Stimulated activated naive CD8-positive, alpha-beta T cell treated with anti-CD3 and anti-CD28 coated beads, Interleukin-15, Interleukin-2, amounts not matched to agents 100 ng/mL and 50 ng/mL, for 24 hours (primary cell): Measurements from ENCODE around the gene APOBR.
"Not testable (repeated sequence)": the region's sequence is repeated elsewhere in the genome, so short reads cannot be mapped to it uniquely, and the experiment has no call there.

ENCODE experiments used
- H3K27ac Mint-ChIP-seq: one replicate; pipeline ENCODE4 v1.8.0; 2021; ENCODE audit warnings: mild to moderate bottlenecking, mixed read lengths
- H3K27me3 Mint-ChIP-seq: one replicate; pipeline ENCODE4 v1.8.0; 2021; ENCODE audit warnings: mixed read lengths
- H3K36me3 Mint-ChIP-seq: one replicate; pipeline ENCODE4 v1.8.0; 2021; ENCODE audit warnings: low read depth, mixed read lengths
- H3K4me1 Mint-ChIP-seq: one replicate; pipeline ENCODE4 v1.8.0; 2021; ENCODE audit warnings: low read depth, mixed read lengths
- H3K4me3 Mint-ChIP-seq: one replicate; pipeline ENCODE4 v1.8.0; 2021; ENCODE audit warnings: mild to moderate bottlenecking, mixed read lengths
- H3K9me3 Mint-ChIP-seq: one replicate; pipeline ENCODE4 v1.8.0; 2021; ENCODE audit warnings: mixed read lengths

The APOBR gene, protein sequence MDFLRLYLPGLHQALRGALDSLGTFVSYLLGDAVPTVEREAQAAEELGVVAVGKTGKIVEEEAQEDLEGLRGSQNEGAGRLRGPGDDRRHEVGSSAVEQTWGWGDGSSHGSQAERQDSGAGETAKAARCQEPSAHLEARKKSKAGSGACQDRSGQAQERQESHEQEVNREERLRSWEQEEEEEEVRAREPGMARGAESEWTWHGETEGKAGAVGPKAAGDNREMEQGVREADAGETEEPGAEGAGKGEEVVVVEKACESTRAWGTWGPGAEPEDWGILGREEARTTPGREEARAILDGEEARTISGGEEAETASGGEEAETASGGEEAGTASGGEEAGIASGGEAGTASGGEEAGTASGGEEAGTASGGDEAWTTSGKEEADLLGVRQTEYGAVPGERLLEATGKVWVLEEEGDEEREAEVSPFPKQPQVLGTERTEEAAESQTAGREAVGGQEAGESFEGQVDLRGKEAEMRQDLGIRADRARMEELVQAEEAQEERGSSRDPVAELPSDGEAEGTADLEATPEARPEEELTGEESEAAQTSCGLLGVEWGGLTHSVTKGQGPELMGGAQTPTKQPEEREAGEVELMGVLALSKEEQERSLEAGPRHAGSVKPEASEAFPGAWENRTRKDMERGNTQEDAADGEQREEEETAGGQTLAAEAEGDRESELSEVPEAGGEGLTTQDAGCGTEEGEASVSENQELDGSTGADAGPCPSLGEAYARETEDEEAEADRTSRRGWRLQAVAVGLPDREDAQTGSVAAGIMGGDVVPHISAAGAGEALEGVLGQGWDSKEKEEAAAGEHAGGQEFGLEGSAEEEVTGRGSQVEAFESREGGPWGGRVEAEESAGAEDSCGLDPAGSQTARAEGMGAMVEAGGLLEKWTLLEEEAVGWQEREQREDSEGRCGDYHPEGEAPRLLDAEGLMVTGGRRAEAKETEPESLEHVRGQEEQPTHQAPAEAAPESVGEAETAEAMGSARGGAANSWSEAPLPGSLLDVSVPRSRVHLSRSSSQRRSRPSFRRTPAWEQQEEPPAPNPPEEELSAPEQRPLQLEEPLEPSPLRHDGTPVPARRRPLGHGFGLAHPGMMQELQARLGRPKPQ

DNA sequence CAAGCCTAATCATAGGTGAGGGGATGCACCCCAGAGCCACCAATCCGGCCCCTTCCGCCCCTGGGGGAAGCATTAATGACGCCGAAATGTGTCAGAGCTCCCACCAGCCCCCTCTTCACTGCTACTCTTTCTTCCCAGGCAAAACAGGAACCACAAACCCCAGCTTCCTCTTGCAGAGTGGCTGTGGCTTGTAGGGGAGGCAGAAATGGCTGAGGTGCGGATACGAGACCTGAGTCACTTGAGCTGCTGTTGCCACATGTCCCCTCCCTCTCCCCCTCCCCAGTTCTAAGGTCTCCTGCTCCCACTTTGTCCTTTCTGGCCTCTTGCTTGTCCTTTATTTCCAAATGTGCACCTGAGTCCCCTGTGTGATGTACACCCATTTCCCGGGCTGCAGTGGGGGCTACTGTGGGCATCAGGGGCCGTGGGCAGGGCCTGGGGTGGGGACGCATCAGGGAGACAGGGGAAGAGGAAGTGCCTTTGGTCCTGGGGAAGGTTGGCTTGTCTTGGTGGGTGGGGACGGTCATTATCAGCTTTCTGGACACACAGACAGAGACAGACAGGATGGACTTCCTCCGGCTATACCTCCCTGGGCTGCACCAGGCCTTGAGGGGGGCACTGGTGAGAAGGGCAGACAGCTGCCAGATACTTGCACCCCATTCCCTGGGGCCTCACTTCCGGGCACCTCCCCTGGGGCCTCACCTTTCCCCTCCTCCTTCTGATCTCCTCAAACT lies at the start of gene APOBR:
Gene APOBR (plus strand): TSS at position 523 of the 731 bp plus-strand sequence. CDS start 39 bp downstream, at position 562.
- H3K27ac Mint-ChIP-seq: peak within 1 kb of the TSS; percentile 97
- peaks cover 56% of the 10 kb centered on the region for H3K4me1 Mint-ChIP-seq
- peaks cover 2% of the 10 kb centered on the region for H3K36me3 Mint-ChIP-seq
- H3K9me3 Mint-ChIP-seq: no peaks in the 10 kb centered on the region
- H3K27me3 Mint-ChIP-seq: no peaks in the 10 kb centered on the region
- peak within 1 kb of the TSS; percentile 90 for H3K4me3 Mint-ChIP-seq

DNA sequence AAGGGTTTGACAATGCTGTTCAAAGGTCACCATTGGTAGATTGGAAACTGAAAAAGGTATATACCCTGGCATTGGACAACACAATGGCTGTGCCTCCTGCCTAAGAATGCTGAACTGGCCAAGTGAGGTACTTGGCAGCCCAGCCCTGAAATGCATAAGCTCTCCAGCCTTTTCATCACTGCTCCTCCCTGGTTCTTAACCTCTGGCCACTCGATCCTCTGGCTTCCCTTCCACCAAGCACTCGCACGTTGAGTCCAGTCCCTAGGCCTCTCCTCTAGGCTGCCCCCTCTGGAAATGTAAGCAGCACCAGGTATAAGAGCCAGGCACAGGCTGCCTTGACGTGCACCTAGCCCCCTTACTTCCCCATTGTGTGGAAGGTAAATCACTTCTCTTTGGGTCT lies 48.1 kb upstream of the APOBR start:
- H3K9me3 Mint-ChIP-seq, H3K27me3 Mint-ChIP-seq, H3K27ac Mint-ChIP-seq, H3K4me3 Mint-ChIP-seq, H3K36me3 Mint-ChIP-seq, H3K4me1 Mint-ChIP-seq: not testable (repeated sequence)

DNA sequence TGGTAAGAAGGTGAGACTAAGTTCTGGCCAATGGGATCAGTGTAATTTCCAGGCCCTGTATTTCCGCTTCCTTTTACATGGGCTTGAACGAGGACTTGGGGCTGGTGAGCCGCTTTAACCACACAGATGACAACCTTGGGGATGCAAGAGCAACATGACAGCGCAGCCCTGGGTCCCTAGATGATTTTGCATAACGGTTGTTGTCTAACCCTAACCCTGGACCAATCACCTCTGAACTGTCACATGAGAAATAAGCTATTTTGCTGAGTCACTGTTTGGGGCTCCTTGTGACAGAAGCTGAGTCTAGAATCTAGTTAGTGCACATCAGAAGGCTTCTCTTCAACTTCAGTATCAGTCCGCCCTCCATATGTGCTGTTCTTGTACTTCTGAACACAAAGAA lies 47.4 kb upstream of the APOBR start:
- not testable (repeated sequence) for H3K4me1 Mint-ChIP-seq, H3K27ac Mint-ChIP-seq, H3K9me3 Mint-ChIP-seq, H3K36me3 Mint-ChIP-seq, H3K4me3 Mint-ChIP-seq, H3K27me3 Mint-ChIP-seq

DNA sequence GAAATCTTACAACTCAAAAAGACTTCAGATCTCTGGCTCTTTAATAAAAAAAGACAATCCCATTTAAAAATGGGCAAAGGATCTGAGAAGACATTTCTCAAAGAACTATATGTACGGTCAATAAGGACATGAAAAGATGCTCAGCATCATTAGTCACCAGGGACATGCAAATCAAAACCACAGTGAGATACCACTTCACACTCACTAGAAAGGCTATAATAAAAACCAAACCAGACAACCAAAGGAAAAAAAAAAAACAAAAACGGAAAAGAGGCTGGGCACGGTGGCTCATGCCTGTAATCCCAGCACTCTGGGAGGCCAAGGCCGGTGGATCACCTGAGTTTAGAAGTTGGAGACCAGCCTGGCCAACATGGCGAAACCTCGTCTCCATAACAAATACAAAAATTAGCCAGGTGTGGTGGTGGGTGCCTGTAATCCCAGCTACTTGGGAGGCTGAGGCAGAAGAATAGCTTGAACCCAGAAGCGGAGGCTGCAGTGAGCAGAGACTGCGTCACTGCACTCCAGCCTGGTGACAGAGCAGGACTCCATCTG lies 20.7 kb upstream of the APOBR start:
- H3K4me1 Mint-ChIP-seq: peaks cover 14% of the 10 kb centered on the region
- no peaks in the 10 kb centered on the region for H3K9me3 Mint-ChIP-seq
- peaks cover 45% of the 10 kb centered on the region for H3K36me3 Mint-ChIP-seq
- H3K27ac Mint-ChIP-seq: peak overlapping the region; percentile 52
- no peak overlapping the region for H3K4me3 Mint-ChIP-seq
- no peaks in the 10 kb centered on the region for H3K27me3 Mint-ChIP-seq

DNA sequence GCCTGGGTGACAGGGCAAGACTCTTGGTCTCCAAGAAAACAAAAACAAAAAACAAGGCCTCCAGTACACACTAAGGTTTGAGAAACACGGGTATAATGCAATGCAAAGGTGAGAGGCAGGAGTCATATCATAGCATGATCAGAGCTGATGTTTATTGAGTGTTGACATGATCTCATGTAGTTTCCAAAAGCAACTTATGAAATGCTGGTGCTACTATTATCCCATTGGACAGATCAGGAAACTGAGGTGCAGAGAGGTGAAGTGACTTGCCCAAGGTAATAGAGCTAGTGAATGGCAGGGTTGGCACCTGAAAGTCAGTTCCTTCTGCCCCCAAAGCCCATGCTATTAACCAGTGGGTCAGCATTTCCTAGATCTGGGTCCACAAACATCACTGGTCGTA lies 19.2 kb upstream of the APOBR start:
- H3K4me1 Mint-ChIP-seq: peaks cover 14% of the 10 kb centered on the region

DNA sequence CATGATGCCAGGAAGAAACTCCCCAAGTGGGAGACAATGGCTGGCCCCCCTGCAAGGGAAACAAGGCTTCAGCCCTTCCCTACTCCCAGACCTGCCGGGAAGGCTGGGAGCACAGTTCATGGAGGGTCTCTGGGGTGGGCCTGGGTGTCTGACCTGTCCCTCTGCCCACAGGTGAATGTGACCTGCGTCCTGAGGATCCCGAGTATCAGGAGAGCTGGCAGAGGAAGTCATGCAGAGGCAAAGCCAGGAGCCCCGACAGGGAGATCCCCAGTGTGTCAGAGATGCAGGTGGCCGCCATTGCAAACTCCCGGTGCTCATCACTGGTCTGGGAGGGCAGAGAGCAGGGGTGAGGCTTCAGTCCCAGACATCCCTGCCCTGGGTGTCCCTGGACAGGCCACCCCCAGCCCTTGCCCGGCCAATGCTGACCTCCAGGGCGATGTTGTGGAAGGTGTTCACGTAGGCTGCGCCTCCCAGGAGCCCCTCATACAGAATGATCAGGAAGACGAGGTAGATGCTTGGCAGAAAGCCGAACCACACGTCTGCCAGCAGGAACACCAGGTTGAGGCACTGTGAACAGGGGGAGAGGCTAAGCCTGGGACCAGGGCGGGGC lies 17.0 kb upstream of the APOBR start:
- Mint-ChIP-seq H3K36me3 (peaks cover 45% of the 10 kb centered on the region), H3K9me3 (no peaks in the 10 kb centered on the region), H3K4me1 (peaks cover 14% of the 10 kb centered on the region), H3K27me3 (no peaks in the 10 kb centered on the region), H3K4me3 (no peak overlapping the region), H3K27ac (no peak overlapping the region)

More for the DNA sequence above, 19.2 kb upstream of the APOBR start:
- peaks cover 48% of the 10 kb centered on the region for H3K36me3 Mint-ChIP-seq
- H3K27ac Mint-ChIP-seq: no peak overlapping the region
- H3K27me3 Mint-ChIP-seq: no peaks in the 10 kb centered on the region
- no peak overlapping the region for H3K4me3 Mint-ChIP-seq
- no peaks in the 10 kb centered on the region for H3K9me3 Mint-ChIP-seq

DNA sequence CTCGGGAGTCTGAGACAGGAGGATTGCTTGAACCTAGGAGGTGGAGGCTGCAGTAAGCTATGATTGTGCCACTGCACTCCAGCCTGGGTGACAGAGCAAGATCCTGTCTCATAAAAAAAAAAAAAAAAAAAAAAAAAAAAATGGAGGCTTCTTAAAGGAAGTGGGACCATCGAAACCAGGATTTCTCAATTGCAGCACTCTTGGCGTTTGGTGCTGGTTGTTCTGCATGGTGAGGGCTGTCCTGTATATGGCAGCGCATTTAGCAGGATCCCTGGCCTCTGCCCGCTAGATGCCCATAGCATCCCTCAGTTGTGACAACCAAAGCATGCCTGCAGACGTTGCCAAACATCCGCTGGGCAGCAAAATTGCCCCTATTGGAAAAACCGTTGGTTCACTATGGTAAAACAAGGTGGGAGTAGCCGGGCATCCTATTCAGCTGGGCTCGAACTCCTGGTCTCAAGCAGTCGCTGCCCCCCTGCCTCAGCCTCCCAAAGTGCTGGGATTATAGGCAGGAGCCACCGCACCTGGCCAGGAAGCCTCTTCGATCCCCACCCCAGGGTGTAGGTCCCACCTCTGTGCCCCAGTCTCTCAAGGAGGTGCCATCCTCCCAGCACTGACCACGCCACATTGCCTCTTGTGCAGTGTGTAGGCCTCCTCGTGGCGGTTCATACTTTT lies 15.8 kb upstream of the APOBR start:
- Mint-ChIP-seq H3K27ac (no peak overlapping the region), H3K36me3 (peaks cover 43% of the 10 kb centered on the region), H3K27me3 (no peaks in the 10 kb centered on the region), H3K4me1 (peaks cover 7% of the 10 kb centered on the region), H3K4me3 (no peak overlapping the region), H3K9me3 (no peaks in the 10 kb centered on the region)

DNA sequence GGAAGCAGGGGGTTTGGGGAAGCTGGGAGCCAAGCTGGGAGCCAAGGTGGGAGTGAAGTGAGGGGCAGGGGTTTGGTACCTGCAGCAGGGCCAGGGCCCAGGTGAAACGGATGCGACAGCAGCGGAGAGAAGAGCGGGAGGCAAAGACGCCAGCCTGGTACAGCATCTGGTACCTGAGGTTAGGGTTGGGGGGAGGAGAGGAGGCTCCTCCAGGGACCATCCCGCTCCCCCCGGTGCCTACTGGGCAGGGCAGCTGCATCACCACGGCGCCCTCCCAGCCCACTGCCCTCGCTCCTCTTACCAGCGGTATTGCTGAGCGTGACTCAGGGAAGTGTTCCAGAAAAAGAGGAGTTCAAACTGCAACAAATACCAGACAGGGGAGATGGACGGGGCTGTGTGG lies 12.4 kb upstream of the APOBR start:
- Mint-ChIP-seq H3K36me3 (peaks cover 17% of the 10 kb centered on the region), H3K27me3 (no peaks in the 10 kb centered on the region), H3K27ac (no peak overlapping the region), H3K9me3 (no peaks in the 10 kb centered on the region), H3K4me1 (no peaks in the 10 kb centered on the region), H3K4me3 (no peak overlapping the region)

DNA sequence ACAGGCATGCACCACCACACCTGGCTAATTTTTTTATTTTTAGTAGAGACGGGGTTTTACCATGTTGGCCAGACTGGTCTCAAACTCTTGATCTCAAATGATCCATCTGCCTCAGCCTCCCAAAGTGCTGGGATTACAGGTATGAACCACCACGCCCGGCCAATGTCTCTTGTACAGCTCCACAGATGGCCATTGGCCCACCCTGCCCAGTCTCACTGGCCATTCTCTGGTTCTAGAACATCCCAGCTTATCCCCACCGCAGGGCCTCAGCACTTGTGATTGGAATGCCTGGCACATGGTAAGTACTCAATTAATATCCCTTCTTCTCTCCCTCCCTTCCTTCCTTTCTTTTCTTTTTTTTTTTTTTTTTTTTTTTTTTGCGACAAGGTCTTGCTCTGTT lies 11.1 kb upstream of the APOBR start:
- not testable (repeated sequence) for H3K9me3 Mint-ChIP-seq, H3K27ac Mint-ChIP-seq, H3K4me1 Mint-ChIP-seq, H3K27me3 Mint-ChIP-seq, H3K4me3 Mint-ChIP-seq
- peaks cover 19% of the 10 kb centered on the region for H3K36me3 Mint-ChIP-seq

DNA sequence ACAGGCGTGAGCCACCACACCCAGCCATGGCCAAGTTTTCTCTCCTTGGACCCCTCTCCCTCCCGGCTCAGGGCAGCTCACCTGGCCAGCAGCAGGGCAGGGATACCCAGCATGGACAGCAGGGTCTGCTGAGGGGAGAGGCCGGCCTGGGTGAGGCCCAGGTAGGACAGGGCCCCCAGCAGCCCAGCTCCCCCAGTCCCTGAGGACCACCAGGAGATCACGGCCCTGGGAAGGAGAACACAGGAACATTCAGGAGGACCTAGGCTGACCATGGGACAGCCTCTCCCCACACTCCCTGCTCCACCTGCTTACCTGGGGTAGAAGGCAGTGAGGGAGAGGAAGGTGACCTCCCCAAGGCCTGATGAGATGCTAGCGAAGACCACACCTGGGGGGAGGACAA lies 8.2 kb upstream of the APOBR start:
- Mint-ChIP-seq H3K36me3 (peaks cover 27% of the 10 kb centered on the region), H3K27me3 (no peaks in the 10 kb centered on the region), H3K9me3 (no peaks in the 10 kb centered on the region), H3K27ac (no peak overlapping the region), H3K4me3 (no peak overlapping the region), H3K4me1 (peaks cover 19% of the 10 kb centered on the region)

DNA sequence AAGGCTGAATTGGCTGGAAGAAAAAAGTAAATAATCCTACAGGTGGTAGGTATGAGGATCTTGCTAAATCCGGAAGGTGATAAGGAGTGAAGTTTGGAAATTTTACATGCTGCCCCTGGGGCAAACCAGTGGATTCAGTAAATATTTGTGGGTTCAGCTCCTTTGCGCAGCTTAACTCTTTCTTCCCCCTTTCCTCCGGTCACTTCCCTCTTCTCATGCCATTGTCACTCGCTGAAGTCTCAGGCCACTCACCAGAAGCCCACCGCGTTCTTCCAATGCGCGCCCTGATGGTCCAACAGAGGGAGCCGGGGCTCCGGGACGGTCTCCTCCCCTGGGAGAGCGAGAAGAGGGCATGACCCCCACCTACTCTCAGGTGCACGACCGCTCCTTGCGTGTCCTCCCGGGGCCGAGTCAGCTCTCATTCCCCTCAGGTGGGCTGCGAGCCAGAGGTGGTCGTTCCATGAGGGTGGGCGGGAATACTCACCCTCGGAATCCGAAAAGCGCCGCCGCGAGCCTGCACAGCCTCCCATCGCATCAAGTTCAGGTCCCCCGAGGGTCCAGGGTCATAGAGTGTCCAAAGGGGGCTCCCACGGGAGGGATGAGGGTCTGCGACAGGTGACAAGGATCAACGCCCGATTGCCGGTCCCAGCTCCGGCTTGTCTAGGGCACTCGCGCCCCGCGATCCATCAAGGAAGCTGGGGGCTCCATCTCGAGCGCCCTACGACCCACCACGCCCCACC lies 3.0 kb upstream of the APOBR start:
- peaks cover 58% of the 10 kb centered on the region for H3K4me1 Mint-ChIP-seq
- no peaks in the 10 kb centered on the region for H3K27me3 Mint-ChIP-seq
- H3K4me3 Mint-ChIP-seq: peak overlapping the region; percentile 90
- H3K9me3 Mint-ChIP-seq: no peaks in the 10 kb centered on the region
- peaks cover 22% of the 10 kb centered on the region for H3K36me3 Mint-ChIP-seq
- peak overlapping the region; percentile 98 for H3K27ac Mint-ChIP-seq

DNA sequence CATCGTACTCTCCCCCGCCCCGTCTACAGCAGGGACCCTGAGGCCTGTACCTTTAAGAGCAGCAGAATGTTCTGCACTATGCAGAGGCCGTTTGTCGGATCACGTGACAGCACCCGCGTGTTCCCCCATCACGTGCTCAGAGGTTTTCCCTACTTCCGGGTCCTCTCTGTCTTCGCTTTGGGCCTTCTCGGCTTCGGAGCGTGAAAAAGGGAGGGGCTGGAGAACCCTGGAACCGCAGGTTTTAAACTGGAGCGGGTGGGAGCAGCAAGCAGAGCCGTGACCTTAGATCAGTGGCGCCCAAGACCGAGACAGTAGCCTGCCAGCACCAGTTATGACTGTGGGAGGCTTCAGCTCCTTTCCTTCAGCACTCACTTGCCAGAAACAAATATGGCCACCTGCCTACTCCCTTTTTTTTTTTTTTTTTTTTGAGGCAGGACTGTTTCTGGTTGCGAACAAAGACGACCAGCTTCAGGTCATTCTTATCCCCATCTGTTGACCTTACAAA lies 2.4 kb upstream of the APOBR start, which contains the start of gene CLN3:
Gene CLN3 (minus strand): TSS at position 105 of the 505 bp plus-strand sequence. CDS start 315 bp downstream, outside the sequence.
- no peaks in the 10 kb centered on the region for H3K27me3 Mint-ChIP-seq
- H3K36me3 Mint-ChIP-seq: peaks cover 21% of the 10 kb centered on the region
- no peaks in the 10 kb centered on the region for H3K9me3 Mint-ChIP-seq
- peak within 1 kb of the TSS; percentile 98 for H3K27ac Mint-ChIP-seq
- H3K4me1 Mint-ChIP-seq: peaks cover 64% of the 10 kb centered on the region
- peak within 1 kb of the TSS; percentile 90 for H3K4me3 Mint-ChIP-seq

DNA sequence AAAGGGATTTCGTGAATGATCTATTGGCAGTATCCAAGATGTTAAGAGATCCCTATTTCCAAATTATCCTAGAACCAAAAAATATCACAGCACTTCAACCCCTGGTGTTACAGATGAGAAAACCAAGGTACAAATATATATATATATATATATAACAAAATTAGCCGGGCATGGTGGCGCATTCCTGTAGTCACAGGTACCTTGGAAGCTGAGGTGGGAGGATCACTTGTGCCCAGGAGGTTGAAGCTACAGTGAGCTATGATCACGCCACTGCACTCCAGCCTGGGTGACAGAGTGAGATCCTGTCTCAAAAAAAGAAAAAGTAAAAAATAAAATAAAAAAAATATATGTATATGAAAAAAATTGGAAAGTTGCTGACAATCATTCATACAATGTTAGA lies 1.9 kb upstream of the APOBR start:
- Mint-ChIP-seq H3K9me3 (no peaks in the 10 kb centered on the region), H3K4me3 (peak overlapping the region; percentile 90), H3K27me3 (no peaks in the 10 kb centered on the region), H3K27ac (peak overlapping the region; percentile 98), H3K36me3 (peaks cover 16% of the 10 kb centered on the region), H3K4me1 (peaks cover 67% of the 10 kb centered on the region)
